Activated naive CD4-positive, alpha-beta T cell (primary cell): ENCODE results near the gene PLD3.

Source experiments
- DNase-seq, 4 experiments: peaks; one replicate each; lab custom pipeline; 2025; lab: John Stamatoyannopoulos, UW

PLD3 gene

DNA sequence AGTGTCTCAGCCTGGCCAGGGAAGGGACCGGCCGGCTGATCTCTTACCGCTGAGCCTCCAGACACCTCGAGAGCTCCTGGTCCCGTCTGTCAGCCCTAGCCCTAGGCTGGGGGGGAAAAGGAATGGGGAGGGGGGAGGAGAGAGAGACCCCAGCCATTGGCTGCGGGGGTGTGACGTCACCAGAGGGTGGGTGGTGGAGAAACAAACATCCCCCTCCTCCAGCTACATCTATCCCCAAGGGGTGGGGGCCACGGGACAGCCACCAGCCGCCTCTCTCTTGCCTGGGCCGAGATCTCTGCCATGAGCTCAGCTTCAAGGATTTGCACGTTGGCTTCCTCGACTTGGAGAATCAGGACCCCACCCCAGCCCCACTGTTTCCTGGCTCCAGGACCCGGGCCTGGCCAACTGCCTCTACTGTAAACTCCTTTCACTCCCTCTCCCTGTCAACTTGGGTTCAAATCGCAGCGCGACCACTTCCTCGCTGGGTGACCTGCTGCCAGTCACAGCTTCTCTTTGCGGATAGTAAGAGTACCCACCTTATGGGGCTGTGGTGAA is 64.9 kb downstream of the PLD3 start, which contains the start of gene PRX:
Gene PRX (minus strand): TSS at position 88 of the 555 bp plus-strand sequence. CDS start 5,446 bp downstream, outside the sequence.
- no peak for DNase-seq

DNA sequence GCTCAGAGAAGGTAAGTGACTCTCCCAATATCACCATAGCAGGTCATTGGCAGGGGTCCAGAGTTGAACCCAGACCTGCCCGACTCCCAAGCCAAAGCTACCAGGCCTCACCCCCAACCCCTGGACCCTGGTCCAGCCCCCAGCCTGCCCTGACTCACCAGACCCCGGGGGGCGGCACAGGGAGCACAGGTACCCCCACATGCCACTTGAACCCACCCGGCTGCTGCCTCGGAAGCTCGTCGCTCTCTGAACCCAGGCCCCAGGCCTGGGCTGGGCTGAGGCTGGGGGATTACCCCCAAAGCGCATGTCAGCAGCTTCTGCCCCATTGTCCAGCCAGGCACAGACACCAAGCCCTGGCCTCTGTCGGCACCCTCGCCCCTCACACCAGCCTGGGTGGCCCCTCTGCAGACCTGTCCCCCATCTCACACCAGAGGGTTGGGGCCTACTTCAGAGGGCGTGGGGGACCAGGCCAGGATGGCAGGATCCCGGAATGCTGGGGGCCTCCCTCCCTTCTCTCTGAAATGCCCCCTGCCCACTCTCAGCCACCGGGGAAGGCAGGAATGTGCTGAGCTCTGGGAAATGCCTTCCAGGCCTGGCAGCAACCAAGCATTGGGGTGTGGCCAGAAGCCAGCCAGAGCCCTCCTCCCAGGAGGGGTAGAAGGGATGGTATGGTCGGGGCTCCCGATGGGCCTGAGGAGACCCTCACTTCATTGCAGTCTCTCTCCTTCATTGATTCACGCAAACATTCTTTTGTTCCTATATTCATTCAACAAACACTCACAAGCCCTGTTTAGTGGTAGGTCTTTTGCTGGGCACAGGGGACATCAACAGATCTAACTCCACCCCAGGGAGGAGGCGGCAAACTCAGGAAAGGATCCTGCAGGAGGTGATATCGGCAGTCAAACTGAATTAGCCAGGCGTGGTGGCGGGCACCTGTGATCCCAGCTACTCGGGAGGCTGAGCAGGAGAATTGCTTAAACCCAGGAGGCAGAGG is 66.3 kb downstream of the PLD3 start:
- no peak for DNase-seq

DNA sequence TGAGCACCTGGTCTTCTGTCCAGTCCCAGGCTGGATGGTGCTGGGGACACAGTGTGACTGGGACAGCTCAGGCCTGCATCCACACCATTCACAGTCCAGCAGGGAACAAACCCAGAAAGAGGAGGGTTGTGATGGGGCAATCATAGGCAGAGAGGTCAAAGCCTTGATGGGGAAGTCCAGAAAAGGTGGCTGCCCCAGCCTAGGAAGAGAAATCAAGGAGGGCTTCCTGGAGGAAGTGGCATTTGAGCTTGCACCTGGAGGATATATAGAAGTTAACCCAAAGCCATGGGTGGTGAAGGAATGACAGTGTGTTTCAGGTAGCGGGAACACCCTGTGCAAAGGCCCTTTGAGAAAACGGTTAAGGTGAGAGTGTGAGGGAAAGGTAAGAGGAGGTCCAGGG is 67.3 kb downstream of the PLD3 start:
- DNase-seq: no peak

DNA sequence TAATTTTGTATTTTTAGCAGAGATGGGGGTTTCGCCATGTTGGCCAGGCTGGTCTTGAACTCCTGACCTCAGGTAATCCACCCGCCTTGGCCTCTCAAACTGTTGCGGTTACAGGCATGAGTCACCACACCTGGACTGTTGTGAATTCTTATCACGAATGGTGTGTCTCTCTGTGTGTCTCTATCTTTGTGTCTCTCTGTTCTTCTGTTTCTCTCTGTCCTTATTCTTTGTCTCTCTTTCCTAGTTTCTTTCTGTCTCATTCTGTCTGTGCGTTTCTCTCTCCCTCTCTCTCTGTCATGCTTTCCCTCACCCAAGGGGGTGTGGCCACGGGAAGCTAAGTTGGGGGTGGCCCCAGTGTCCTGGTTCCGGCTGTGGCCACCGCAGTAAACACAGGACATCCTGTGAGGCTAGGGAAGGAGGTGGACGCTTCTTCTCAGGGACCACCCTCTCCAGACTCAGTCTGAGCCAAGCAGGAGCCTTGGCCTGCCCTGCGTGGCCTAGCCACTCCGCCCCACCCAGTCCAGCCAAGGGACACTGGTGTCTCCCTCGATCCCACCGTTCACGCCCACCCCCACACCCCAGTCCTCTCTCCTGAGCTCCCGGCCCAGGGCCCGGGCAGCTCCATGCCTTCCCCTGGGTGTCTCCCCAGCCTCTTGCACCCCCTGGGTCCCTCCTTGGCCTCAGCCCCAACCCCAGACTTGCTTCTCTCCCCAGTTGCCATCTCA is 68.6 kb downstream of the PLD3 start:
- DNase-seq: no peak

DNA sequence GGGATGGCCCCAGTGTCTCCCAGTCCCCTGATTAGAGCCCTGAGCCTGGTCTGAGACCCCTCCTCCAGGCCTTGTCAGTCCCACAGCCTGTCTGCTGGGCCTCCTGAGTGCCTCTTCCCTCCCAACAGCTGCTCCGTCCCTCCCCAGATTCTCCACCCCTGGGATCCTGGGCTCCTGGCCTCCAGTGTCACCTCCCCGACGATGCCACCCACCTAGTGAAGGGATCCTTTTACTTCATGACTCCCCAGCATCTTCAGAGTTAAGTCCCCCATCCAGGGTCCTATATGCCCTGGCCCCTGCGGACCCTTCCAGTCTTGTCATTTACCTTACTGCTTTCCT is 69.1 kb downstream of the PLD3 start:
- DNase-seq: no peak

DNA sequence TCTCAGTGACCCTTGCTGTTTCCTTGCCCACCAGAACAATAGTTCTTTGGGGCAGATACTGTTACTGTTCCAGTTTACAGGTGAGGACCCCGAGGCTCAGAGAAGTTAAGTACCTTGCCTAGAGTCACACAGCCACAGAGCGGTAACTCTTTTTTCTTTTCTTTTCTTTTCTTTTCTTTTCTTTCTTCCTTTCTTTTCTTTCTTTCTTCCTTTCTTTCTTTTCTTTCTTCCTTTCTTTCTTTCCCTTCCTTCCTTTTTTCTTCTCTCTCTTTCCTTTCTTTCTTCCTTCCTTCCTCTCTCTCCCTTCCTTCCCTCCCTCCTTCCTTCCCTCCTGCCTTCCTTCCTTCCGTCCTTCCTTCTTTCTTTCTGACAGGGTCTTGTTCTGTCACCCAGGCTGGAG is 69.5 kb downstream of the PLD3 start:
- no peak for DNase-seq

DNA sequence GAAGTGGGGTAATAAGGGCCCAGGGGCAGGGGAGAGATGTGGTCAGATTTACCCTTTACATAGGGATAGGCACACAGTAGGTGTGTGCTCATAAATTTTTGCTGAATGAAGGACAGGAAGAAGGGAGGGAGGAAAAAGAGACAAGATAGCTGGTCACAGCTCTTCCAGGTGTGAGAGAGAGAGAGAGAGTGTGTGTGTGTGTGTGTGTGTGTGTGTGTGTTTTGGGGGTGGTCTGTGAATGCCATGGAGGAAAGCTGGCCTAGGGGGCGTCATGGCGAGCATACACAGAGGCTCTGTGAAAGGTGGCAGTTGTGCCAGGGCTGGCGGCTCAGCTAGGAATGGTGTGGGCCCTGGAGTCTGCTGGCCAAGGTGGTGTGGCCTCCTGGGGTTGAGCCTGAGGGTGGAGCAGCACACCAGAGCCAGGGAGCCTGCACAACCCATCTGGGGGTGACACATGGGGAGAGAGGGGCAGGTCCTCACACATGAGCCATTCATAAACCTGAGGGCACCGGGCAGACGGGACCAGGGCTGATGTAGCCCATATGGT is 70.6 kb downstream of the PLD3 start:
- no peak for DNase-seq

DNA sequence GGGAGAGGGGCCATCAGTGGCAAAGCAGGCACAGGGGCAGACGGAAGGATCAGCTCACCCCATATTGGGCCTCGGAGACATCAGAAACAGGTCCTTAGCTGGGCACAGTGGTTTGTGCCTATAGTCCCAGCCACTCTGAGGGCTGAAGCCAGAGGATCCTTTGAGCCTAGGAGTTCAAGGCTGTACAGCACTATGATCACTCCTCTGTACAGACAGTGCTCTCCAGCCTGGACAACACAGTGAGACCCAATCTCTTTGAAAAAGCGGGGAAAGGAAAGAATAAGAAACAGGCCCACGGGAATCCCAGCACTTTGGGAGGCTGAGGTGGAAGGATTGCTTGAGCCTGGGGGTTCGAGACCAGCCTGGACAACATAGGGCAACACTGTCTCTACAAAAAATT is 71.3 kb downstream of the PLD3 start:
- no peak for DNase-seq

DNA sequence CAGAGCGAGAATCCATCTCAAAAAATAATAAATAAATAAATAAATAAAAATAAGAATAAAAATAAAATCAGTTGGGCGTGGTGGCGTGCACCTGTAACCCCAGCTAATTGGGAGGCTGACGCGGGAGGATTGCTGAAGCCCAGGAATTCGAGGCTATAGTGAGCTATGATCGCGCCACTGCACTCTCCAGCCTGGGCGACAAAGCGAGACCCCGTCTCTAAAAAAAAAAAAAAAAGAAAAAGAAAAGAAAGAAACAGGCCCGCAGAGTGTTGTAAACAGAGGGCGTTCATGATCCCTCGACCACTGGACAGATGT is 71.9 kb downstream of the PLD3 start:
- DNase-seq: no peak

DNA sequence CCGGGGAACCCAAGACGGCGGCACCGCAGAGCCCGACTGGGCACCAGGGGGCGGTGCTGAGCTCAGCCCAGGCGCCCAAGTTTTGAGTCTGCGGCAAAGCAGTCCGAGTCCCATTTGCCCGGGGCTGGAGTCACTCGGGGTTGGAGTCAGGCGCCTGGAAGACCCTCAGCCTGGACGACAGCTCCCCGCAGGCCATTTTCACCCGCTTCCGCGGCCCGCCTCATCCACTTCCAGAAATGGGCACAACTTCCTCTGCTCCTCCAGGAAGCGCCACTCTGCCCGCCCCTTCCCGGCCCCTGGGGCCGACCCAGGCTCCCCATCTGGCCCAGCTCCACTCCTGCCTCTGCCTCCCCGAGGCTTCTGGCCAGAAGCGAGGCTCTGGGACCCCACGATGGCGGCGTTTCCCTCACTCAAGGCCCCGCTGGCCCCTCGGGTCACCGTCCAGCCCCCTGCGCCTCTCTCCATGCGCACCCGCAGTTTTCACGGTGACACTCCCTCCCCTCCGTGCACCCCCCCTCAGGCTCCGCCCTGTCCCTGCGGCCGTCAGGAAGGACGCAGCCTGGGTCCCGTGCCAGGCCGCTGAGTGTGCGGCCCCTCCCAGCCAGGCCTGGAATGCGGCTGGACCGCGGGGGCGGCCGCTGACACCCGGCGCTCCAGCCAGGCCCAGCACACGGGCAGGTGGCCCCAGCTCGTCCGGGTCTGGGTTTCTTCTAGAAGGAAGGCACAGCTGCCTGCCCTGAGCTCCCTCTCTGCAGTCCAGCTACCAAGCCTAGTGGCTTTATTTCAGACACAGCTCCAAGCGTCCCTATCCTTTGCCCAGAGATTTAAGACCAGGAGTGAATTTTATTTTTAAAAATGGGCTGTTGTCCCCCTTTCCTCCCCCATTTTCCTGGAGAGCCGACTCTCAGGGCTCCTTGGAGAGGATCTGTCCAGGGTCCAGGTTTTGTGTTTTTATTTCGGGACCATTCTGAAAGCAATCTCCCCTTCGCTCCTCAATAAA is 72.6 kb downstream of the PLD3 start:
- peak; percentile 29 to 77 (median 60) for DNase-seq

DNA sequence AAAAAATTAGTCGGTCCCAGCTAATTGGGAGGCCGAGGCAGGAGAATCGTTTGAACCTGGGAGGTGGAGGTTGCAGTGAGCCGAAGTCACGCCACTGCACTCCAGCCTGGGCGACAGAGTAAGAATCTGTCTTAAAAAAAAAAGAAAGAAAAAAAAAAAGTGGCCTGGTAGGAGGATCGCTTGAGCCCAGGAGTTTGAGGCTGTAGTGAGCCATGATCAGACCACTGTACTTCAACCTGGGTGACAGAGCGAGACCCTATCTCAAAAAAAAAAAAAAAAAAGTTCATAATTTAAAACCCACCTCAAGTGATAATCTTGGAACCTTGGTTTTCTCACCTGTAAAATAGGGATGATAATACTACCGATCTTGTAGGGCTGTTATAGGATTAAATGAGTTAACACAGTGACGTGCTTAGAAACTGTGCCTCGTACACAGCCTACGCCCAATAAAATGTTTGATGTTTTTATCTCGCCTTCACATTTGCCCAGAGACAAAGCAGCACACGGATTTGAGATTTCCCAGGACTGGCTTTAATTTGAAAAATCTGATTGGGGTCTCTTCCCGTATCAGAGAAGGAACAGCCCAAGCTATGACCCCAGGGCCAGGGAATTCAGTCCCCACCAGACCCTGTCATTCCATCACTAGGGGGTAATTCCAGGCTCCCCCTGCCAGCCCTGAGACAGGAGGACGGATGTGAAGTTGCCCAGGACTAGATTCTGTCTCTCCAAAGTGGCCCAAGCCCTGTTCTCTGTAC is 73.7 kb downstream of the PLD3 start:
- no peak for DNase-seq

DNA sequence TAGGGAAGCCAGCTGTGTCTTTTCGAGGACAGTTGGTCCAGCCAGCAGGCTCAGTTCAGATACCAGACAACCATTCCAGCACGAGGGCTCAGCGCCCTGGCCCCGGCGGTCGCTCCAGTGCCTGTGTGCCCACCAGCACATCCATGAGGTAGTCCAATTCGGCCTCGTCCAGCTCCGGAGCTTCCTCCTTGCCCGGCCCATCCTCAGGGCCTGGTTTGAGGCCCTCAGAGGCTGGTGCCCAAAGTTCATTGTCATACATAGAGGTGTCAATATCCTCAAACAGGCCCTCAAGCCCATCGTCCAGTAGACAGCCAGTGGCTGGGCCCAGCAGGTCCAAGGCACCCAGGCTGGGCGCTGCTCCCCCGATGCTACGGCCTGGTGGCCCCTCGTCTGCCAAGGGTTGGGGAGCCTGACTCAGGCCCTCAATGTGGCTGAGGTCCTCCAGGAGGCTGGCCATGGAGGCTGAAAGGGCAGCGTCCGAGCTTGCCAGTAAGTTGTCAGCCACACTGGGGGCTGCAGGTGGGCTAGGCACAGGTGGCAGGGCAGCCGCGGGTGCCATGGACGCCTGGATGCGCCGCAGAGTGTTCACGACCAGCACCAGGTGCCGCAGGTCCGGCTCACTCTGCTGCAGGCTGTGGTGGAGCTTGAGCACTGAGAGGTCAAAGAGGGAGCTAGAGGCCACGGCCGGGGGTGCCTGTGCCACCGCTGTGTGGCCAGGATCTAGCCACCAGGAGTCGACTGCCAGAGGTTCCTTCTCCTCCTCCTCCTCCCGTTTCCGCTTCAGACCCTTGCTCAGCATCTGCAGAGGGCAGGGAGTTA is 74.5 kb downstream of the PLD3 start:
- DNase-seq: no peak

DNA sequence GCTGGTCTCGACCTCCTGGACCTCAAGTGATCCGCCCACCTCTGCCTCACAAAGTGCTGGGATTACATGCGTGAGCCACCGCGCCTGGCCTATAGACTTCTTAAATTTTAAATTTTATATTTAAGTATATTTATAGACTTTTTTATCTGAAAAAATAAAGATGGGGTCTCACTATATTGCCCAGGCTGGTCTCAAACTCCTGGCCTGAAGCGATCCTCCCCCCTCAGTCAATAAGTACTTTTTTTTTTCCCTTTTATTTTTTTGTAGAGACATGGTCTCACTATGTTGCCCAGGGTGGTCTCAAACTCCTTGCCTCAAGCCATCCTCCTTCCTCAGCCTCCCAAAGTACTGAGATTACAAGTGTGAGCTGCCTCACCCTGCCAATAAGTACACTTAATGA is 75.4 kb downstream of the PLD3 start:
- DNase-seq: no peak

DNA sequence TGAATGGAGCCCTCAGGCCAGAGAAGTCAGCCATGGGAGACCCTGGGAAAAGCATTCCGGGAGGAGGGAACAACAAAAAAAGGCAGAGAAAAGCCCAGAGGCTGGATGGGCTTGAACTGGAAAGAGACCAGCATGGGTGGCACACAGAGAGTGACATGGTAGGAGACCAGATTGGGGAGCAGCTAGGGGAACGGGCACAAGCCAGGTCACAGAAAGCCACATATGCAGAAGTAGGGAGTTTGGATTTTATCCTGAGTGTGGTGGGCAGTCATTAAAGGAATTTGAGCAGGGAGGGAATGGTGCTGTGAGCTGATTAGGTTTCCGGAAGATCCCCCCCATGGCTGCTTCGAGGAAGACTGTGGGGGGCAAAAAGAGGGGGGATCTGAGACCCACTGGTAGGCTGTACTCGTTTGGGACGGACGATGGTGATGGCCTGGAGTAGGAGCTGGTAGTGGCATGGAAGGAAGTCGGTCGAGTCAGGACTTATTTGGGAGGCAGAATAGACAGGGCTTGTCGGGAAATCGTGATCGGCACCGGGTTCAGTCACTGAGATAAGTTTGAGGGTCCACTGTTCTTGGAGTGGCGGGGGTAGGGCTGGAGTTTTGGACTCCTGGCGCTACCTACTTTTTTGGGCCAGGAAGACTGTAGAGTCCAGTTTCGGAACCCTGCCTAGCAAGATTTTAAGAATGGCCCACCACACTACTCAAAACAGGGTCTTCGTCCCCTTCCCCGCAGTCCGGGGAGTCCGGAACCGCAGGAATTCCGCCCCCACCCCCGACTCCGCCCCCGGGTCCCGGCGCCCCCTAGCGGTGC is 76.3 kb downstream of the PLD3 start:
- no peak for DNase-seq

DNA sequence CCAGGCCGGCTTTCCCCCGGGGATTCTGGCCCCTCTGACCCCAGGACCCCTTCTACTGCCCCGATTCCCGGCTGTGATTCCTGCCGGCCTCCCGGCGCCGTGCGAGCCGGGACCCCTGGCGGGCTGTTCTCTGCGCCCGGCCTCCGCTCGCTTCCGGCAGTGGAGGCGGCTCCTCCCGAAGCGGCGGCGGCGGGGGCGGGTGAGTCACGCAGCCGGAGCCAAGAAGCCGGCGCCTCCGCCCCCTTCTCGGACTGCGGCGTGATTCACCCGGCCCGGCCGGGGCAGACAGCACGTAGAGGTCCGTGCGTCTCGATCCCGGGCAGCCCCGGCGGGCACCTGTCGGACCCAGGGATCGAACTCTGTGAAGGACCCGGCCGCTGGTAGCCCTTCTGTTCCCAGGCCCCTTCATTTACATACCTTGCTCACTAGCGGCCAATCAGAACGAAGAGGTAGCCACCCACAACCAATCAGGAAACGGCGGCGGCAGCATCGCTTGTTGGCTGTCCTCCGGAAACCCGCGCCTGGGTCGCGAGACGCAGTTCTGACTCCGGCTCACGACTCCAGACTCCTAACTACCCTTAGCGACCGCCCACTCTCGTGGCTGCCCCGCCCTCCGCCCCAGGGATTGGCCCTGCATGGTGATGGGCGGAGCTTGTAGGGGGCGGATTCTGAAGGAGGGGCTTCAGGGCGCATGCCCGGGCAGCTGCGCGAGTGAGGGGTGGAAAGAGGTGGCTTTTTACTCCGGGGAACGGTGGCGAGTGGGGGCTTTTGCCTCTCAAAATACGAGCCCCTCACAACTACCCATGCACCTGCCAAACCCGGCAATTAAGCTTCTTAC is 77.2 kb downstream of the PLD3 start, which contains the start of gene SERTAD1:
Gene SERTAD1 (minus strand): TSS at position 543 of the 838 bp plus-strand sequence. CDS start 2,446 bp downstream, outside the sequence.
- DNase-seq: peak; percentile 99 to 100 (median 99)
